ENCODE data around the gene ADM2. TPM values are rescaled to one million over a fixed set of nuclear protein-coding genes. Genes with fewer than 3 reads are reported as not detected.

Gene ADM2
- total RNA-seq, 4 donors from 2014 or later, result 0.53 TPM; not detected in 3

DNA sequence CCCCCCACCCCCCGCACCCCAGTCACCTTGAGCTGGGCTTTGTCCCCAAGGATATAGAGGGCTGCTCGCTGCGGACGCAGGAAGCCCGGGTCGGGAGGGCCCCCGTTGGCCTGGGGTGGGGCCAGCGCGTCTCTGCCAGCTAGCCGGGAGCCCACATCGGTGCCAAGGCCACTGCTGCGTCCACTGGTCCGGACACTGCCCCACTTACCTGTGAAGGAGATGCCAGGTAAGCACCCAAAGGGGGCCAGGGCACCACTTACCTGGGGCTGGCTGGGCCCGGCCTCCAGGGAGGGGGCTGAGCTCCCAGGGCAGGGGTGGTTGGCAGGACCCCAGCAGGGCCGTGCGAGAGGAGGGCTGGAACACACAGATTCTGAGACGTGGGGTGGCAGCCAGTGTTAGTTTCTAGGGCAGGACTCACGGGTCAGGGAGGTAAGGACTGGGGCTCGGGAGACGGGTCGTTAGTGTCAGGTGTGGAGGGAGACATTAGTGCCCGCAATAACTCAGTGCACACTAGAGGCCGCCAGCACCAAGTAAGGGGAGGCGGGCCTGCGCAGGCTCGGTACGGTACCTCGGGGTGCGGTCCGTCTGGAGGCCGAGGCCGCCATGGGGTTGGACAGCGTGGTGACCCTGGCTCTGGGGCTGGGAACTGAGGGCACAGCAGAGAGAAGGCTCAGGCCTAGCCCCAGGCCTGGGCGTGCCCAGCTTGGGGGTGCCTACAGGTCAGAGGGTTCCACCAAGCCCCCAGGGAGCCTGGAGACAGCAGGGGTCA is 24.7 kb upstream of the ADM2 start:
- Histone ChIP-seq H3K9me3 (no peaks in the 10 kb centered on the region), H3K36me3 (peaks cover 0 to 75% of the 10 kb centered on the region in 2 donors), H3K27ac (no peak overlapping the region), H3K27me3 (no peaks in the 10 kb centered on the region), H3K4me3 (no peak overlapping the region), H3K4me1 (no peaks in the 10 kb centered on the region)
- DNase-seq (no peak), ATAC-seq (no peak)
- in situ Hi-C loops (cut with MboI; ENCODE audit: low sequenced_read_pairs in 4 of 4) (no loop called here), intact Hi-C loops (cut with DNase I; ENCODE audit: low total_unique reads) (no loop called here)
- no peak for TF ChIP-seq POLR2A (IDR thresholded peaks at IDR 0.05)
- TF ChIP-seq, protein P1, sequence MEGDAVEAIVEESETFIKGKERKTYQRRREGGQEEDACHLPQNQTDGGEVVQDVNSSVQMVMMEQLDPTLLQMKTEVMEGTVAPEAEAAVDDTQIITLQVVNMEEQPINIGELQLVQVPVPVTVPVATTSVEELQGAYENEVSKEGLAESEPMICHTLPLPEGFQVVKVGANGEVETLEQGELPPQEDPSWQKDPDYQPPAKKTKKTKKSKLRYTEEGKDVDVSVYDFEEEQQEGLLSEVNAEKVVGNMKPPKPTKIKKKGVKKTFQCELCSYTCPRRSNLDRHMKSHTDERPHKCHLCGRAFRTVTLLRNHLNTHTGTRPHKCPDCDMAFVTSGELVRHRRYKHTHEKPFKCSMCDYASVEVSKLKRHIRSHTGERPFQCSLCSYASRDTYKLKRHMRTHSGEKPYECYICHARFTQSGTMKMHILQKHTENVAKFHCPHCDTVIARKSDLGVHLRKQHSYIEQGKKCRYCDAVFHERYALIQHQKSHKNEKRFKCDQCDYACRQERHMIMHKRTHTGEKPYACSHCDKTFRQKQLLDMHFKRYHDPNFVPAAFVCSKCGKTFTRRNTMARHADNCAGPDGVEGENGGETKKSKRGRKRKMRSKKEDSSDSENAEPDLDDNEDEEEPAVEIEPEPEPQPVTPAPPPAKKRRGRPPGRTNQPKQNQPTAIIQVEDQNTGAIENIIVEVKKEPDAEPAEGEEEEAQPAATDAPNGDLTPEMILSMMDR (IDR thresholded peaks at IDR 0.05 in 4 of 5, conservative IDR thresholded peaks at IDR 0.05 in 1 of 5), result no peak

GRCh38 chr22:50459016-50459415 is 22.3 kb upstream of the ADM2 start:
- in situ Hi-C loops (cut with MboI; ENCODE audit: low sequenced_read_pairs in 4 of 4), result no loop called here
- no peaks in the 10 kb centered on the region for H3K4me1 ChIP-seq

GRCh38 chr22:50459496-50460140 is 21.7 kb upstream of the ADM2 start:
- no peak for DNase-seq
- peaks cover 0 to 96% of the 10 kb centered on the region in 2 donors for H3K36me3 ChIP-seq
- H3K9me3 ChIP-seq, result no peaks in the 10 kb centered on the region
- no peak for ATAC-seq
- H3K4me1 ChIP-seq, result no peaks in the 10 kb centered on the region
- in situ Hi-C loops (cut with MboI; ENCODE audit: low sequenced_read_pairs in 4 of 4), result no loop called here
- H3K27me3 ChIP-seq, result no peaks in the 10 kb centered on the region
- no peak overlapping the region for H3K4me3 ChIP-seq
- intact Hi-C loops (cut with DNase I; ENCODE audit: low total_unique reads), result no loop called here
- TF ChIP-seq POLR2A (IDR thresholded peaks at IDR 0.05), result no peak
- TF ChIP-seq, protein P1 (IDR thresholded peaks at IDR 0.05 in 4 of 5, conservative IDR thresholded peaks at IDR 0.05 in 1 of 5), result no peak
- H3K27ac ChIP-seq, result no peak overlapping the region

More at GRCh38 chr22:50459016-50459415, 22.3 kb upstream of the ADM2 start:
- H3K36me3 ChIP-seq, result peaks cover 0 to 96% of the 10 kb centered on the region in 2 donors
- H3K27me3 ChIP-seq, result no peaks in the 10 kb centered on the region
- ATAC-seq (no peak), DNase-seq (no peak)
- TF ChIP-seq, protein P1 (IDR thresholded peaks at IDR 0.05 in 4 of 5, conservative IDR thresholded peaks at IDR 0.05 in 1 of 5), result no peak
- no peak for TF ChIP-seq POLR2A (IDR thresholded peaks at IDR 0.05)
- no peak overlapping the region for H3K4me3 ChIP-seq
- H3K9me3 ChIP-seq, result no peaks in the 10 kb centered on the region
- intact Hi-C loops (cut with DNase I; ENCODE audit: low total_unique reads), result no loop called here
- no peak overlapping the region for H3K27ac ChIP-seq

GRCh38 chr22:50460938-50461337 is 20.4 kb upstream of the ADM2 start:
- in situ Hi-C loops (cut with MboI; ENCODE audit: low sequenced_read_pairs in 4 of 4), result no loop called here
- no peak for ATAC-seq

More at GRCh38 chr22:50460938-50461337, 20.4 kb upstream of the ADM2 start:
- intact Hi-C loops (cut with DNase I; ENCODE audit: low total_unique reads), result no loop called here
- no peaks in the 10 kb centered on the region for H3K9me3 ChIP-seq
- peaks cover 0 to 96% of the 10 kb centered on the region in 2 donors for H3K36me3 ChIP-seq
- no peaks in the 10 kb centered on the region for H3K27me3 ChIP-seq
- DNase-seq, result no peak
- no peak for TF ChIP-seq POLR2A (IDR thresholded peaks at IDR 0.05)
- TF ChIP-seq, protein P1 (IDR thresholded peaks at IDR 0.05 in 4 of 5, conservative IDR thresholded peaks at IDR 0.05 in 1 of 5), result no peak
- H3K4me3 ChIP-seq, result no peak overlapping the region
- no peaks in the 10 kb centered on the region for H3K4me1 ChIP-seq
- no peak overlapping the region for H3K27ac ChIP-seq
